Hypothalamus (tissue), 51 donors: ENCODE measurements around the gene PRTFDC1.

Experiments used
- DNase-seq, 51 donors: peaks; one replicate each; lab custom pipeline; 2025; lab: John Stamatoyannopoulos, UW

Gene PRTFDC1

DNA sequence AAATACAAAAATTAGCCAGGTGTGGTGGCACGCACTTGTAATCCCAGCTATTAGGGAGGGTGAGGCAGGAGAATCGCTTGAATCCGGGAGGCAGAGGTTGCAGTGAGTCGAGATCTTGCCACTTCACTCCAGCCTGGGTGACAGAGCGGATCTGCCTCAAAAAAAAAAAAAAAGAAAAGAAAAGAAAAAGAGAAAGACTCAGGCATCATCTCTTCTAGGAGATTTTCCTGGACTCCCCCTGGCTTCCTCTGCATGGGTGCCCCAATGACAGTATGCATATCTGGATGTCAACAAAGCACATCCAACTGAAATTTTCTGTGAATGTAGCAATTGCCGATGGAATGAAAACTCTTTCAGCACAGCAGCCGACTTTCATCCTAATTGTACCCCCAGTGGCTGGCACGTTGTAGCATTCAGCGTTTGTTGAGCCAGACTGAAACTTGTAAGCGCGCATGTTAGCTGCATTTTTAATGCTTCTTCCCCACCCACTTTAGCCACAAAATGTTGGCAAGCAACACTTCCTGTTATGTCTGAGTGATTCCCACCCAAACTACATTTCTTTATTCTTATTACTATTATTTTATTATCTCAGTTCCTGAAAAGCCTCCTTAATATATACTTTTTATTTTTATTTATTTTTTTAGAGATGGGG lies 70.2 kb downstream of the PRTFDC1 start:
- peak in 1 of 51 donors; percentile 13 for DNase-seq

DNA sequence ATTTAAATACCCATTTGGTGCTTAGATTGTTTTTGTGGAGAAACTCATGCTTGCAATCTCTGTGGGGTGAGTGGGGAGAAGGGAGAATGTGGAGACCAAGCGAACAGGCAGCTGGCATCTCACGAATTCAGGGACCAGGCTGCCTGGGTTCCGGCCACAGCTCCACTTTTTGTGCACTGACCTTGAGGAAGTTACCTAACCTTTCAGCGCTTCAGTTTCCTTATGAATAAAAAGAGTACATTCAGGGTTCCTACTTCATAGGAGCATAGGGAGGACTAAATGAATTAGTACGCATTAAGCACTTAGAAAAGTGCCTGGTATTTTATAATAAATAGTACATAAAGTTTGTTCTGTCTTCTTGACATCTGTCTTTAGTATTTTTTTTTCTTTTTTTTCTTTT lies 72.5 kb downstream of the PRTFDC1 start:
- peak in 2 of 51 donors; percentile 13 to 27 for DNase-seq

DNA sequence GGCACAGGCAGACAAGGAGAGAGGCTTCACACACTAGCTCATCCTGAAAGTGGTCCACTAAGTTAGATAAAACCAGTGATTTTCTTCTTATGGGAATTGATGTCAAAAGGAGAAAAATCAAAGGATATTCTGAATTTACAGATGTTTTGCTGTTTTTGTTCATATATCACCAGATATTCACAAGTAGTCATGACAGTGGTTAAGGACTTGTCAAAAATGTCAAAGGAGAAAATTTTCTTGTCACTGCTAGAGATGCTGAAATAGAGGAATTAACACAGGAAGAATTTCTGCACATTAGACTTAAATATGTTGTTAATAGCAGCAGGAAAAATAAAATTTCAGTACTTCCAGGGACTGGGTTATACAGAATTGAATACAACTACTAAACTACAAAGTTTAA lies 78.3 kb downstream of the PRTFDC1 start:
- no peak for DNase-seq

DNA sequence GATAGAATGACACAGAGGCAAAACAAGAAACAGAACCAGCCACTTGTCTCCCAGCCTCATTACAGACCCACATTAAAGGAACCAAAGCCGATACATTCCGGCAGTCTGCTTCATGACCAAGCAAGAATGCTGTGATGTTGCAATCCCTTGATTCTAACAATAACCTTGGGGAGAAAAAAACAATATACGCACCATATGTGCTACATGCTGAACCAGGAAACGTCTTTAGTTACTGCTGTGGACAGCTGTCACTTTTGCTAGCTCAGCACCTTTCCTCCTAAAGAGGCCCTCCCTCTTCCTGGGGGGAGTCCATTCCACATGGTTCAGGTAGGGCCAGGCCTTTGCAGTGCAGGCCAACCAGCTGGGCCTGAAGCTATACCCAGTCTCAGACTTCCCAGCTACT lies 79.1 kb downstream of the PRTFDC1 start:
- DNase-seq: peak in 9 of 51 donors; percentile 6 to 42 (median 21)

DNA sequence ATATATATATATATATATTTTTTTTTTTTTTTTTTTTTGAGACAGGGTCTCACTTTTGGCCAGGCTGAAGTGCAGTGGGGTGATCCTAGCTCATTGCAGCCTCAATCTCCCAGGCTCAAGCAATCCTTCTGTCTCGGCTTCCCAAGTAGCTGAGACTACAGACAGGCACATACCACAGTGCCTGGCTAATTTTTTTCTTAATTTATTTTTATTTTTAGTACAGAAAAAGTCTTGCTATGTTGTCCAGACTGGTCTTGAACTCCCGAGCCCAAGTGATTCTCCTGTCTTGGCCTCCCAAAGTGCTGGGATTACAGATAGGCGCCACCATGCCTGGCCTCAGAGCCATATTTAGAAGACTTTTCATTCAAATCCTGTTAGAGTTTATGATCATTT lies 79.6 kb downstream of the PRTFDC1 start:
- no peak for DNase-seq

DNA sequence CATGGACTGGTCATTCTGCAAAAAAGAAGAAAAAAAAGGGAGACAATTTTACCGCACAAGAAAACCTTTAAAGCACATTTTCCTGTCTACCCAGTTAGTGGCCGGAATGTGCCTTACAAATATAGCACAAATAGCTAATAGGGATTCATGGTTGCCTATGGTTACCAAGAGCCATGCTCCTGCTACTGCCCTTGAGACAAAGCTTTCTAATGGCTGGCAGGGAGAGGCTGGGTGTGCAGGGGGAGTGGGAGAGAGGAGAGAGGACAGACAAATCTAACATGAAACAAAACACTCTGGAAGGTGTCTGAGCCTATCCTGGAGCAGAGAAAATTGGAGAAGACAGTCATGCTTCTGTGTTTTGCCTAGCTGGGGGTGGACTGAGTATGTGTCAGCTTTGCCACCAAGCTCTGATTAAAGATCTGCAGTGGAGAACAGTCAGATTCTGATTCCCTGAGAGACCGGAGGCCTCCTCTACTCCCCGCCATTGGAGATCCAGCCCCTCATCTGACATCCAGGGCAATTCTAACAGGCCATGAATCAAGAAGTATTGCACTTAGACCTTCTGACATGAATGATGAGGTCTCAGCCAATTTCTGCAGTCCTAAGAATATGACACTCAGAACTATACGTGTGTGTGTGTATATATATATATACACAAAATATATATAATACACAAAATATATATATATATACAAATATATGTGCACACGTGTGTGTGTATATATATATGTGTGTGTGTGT lies 80.2 kb downstream of the PRTFDC1 start:
- DNase-seq: peak in 22 of 51 donors; percentile 10 to 73 (median 37)

DNA sequence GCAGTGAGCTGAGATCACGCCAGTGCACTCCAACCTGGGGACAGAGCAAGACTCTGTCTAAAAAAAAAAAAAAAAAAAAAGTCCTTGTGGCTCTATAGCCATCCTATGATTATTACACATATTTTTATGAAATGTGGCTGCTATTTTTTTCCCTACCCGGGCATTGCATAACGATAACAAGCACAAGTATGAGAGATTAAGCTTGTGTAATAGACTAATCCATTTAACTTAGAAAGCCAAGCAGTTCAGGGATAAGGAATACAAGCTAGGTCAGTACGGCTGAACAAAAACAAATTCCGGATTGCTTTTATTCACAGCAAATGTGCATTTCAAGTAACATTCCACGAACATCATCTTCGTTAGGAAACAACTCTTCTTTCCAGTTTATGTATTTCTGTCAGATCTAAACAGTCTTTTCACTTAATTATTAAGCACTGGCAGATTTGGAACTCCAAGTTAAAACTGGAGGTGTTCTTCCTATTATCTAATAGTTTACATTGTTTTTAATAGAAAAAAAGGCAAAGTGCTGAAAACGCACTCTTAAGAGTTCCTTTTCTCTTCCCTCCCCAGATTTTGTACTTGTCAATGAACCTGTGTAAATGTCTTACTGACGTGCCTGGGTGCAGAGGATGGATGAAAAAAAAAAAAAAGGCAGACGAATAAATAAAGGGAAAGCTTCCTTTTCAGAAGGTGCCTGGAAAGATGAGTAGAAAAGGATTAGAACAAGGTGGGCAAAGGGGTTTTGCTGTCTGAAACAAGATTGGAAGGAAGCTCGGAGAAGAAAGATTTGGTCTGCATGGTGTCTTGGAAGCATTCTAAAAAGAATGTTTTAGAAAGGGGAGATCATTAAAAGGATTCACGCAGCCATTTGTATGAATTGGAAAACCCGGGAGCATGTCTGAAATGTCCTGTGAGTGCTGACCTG lies 81.1 kb downstream of the PRTFDC1 start:
- DNase-seq: peak in 2 of 51 donors; percentile 14 to 72

DNA sequence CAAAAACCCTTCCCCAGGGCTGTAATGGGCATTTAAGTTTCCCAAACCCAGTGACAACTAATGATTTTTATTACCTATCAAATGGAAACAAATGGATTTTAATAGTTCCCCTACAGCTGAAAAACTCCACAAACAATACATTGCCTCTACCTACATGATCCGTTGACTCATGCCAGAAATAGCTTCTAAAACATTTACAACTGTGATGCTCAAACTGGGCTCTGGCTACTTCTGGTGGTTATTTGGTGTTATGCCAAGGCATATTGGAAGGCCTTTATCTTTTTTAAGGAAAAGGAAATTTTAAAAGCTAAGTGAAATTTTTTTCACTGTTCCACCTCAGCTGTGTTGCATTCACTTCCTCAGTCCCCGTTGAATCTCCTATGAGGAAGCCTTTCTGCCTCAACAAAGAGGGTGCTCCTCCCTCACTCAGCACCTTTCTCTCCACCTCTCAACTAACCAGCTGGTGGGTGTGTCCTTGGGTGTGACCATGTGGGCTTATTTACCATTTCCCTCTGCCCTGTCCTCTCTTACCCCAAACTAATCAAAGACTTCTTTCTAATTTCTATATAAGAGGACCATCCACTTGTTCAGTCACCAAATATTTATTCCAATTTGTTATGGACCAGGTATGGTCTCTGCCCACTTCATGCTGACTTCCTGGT lies 82.9 kb downstream of the PRTFDC1 start:
- DNase-seq: no peak

DNA sequence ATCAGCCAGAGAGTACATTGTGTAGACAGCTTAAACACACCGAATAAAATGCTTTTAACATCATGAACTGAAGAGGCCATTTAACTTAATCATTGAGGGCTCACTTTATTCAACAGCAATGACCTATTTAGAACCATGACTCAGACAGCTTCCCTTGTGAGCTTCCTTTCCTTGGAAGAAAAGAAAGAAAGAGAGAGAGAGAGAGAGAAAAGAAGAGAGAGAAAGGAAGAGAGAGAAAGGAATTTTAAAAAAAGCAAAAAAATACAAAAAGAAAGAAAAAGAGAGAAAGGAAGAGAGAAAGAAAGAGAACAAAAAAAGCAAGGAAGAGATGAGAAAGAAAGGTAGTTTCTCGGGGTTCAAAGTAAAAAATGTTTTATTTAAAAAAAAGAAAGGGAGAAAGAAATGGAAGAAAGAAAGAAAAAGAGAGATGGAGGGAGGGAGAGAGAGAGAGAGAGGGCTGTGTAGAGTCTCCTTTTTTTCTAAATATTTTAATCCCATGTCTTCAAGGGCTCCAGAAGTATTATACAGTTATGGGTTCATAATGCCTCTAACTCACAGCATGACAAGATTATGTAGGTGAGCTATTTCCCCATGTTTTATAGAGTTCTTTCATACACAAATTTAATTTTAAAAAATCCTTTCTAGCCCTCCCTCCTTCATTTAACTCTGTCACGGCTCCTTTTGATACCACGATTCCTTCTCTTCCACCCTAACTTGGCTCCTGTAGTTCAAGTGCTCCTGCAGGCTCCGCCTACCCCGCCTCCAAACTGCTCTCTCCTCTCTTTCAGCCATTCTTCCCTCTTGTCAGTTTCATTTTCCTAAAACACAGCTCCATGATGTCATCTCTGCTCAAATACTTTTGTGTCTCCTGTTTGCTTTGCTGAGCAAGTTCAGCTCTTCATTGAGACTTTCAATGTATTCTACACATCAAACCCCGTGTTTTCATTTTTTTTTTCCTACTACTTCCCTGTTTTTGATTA lies 85.5 kb downstream of the PRTFDC1 start:
- peak in 31 of 51 donors; percentile 6 to 63 (median 36) for DNase-seq

DNA sequence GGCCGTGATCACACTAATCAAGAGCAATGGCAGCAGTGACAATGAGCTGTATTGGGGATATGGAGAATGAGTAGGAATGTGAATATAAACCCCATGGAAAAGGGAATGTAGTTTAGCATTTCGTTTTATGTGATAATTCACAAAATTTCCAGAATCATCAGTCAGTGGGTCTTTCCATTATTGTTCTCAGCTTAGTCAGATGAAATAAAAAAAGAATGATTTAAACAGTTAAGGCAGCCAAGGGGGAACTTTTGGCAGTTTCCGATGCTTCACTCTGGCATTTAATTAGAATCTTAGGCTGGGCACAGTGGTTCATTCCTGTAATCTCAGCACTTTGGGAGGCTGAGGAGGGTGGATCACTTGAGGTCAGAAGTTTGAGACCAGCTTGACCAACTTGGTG lies 86.6 kb downstream of the PRTFDC1 start:
- DNase-seq: peak in 1 of 51 donors; percentile 13

DNA sequence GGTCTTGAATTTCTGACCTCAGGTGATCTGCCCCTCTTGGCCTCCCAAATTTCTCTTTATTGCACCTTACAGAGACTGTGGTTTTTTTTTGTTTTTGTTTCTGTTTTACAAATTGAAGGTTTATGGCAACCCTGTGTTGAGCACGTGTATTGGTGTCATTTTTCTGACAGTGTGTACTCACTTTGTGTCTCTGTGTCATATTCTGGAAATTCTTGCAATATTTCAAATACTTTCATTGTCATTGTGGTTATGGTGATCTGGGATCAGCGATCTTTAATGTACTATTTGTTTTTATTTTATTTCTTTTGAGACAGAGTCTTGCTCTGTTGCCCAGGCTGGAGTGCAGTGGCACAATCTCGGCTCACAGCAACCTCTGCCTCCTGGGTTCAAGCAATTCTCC lies 89.8 kb downstream of the PRTFDC1 start:
- DNase-seq: no peak

DNA sequence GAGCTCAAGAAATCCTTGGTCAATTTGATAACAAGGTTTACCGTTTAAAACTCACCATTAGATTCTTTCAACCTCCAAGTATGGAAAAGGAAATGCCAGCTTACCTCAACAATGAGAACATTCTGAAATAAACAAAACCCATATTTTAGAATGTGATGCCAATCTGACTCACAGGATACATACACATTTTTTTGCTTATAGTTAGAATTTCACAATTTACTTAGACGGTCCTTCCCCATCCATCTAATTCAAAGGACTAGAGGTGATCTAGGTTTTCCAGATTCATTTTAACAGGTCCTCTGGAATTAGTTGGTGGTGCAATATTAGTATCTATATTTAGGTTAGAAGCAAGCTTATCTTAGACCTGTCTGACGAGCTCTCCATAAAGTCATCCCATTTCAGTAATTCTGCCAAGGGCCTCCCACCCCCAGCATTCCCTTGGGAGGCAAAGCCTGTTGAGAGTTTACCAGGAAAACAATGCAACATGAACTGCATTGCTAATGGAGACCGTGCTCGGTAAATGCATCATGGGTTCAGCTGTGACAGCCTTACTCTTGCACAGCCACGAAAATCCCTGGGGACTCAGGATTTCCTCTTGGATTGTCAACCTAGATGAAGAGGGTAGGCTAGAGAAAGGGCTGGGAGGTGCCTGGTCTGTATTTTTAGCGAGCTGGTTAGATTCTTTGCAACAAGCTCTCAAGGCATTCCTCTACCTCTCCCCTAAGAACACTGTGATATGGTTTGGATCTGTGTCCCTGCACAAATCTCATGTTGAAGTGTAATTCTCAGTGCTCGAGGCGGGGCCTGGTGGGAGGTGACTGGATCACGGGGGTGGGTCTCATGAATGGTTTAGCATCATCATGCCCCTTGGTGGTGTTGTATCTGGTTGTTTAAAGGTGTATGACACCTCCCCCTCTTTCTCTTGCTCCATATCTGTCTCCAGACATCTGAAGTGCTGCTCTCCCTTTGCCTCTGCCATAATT lies 93.8 kb downstream of the PRTFDC1 start:
- no peak for DNase-seq

DNA sequence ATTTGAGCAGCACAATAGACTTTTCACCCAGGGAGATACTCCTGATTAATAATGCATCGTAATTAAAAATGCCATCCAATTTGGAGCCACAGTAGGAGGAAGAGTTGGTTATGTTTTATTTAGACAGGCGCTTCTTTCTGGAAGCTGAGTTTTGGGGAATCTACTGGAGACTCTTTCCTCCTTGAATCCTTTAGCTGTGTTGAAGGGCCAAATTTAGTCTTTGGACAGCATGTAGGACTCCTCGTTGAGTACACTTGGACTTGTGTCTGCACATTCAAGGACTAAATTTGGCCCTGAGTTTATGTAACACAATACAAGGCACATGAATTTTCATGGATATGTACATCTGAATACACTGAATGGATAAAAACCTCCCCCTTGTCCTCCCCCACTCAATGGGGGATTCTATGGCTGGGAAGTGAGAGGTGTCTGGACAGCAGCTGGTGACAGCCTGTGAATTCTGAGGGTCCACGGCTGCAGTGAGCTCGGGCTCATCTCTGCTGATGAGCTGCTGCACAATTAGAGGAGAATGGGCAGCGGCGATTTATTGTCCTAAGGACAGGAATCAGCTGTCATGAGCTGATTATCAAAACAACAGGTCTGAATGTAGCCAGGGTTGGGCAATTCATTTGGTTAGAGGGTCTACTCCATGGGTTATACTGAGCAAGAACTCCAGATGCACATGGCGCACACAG lies 95.2 kb downstream of the PRTFDC1 start:
- DNase-seq: no peak

DNA sequence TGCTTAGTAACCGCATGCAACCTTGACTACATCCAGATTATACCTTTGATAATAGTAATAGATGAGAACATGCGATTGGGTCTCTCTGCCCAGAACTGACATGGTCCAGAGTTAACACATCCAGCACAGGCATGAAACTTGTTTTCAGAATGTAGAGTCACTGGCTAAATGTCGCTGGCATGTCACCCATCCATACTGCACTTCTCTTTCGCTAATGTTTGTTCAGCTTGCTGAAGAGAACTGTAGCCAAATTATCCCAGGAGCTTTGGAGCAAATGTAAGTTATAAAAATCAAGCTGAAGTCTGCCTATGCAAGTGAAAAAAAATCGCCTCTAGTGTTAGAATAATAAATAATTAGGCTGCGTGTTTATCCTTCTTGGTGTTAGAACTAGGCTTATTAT lies 98.2 kb downstream of the PRTFDC1 start:
- no peak for DNase-seq

DNA sequence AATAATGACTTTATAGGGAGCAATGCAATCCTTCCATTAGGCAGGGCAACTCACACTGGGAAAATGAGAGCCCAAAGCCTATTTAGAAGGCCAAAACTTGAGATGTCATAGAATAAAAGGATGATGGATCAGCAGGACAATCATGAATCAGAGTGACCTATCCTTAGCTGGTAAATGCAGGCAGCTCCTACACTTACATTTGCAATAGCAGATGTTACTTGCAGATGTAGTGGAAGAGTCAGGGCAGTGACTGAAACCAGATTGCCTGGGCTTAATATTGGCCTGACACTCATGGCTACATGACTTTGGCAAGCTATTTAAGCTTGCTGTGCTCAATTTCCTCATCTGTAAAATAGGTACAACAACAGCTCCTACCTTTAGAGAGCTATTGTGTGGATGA lies 98.7 kb downstream of the PRTFDC1 start:
- DNase-seq: no peak

DNA sequence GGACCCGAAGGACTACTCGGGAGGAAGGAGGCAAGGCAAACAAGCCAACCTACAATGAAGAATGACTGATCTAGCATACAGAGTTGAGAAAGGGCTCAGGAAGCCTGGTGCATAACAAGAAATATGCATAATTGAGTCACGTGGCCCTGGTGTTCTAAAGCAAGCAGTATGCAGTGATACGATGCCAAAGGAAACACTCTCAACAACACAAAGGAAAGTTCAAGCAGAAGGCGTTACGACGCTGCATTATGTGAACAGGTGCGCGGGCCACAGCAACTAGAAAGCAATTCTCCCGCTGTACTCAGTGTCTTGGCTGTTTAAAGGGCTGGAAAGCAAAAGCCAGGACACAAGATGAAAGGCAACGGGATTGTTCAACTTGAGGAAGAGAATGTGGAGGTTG lies 100.8 kb downstream of the PRTFDC1 start:
- peak in 2 of 51 donors; percentile 14 to 36 for DNase-seq

DNA sequence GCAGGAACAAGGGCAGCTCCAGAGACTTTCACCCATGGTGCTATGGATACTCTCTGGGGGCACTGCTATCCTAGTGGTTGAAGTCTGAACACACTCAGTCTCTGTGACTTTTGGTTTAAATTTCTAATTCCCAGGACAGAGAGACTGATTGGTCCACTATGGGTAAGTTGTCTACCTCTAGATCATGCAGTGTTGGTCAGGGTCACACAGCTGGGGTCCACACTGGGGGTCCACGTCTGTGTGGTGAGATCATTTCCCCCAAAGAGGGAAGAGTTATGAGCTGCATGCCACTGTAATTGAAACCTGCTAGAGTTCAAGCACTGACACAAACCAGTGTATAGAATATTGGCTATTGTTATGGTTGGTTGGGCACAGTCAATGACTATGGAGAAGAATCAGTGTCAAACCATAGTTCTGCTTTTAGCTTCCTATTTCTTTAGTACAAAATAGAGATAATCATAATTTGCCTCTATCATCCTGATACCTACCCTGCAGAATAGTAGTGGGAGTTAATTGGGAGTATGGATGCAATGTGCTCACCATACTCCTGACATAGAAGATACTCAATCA lies 101.6 kb downstream of the PRTFDC1 start:
- no peak for DNase-seq
